Gastrocnemius medialis (tissue), 4 donors: ENCODE measurements around the gene TNS1. TPM values are rescaled to one million over a fixed set of nuclear protein-coding genes. Genes with fewer than 3 reads are reported as not detected.
A peak's percentile ranks its signal among the peaks of the same experiment; 100 is the strongest.

ENCODE experiments used
- ATAC-seq, 2 donors: fragments of 150-250 bp; one replicate each; pipeline ENCODE4 v1.9.1; 2016
- DNase-seq, 2 donors: peaks; one replicate each; pipeline ENCODE4 v3.0.0-alpha.2; 2019
- H3K27ac ChIP-seq, 4 donors: fragments of 200-600 bp; sonication (generic); 1 replicate in 1 of 4; 2 replicates in 3 of 4; pipeline ENCODE4 v1.5.1; 2016 to 2018; ENCODE audit warnings: mild to moderate bottlenecking in 2 of 4, moderate library complexity in 1 of 4
- H3K27me3 ChIP-seq, 3 donors: fragments of 200-600 bp; sonication (generic) in 2 of 3; 1 replicate in 1 of 3; 2 replicates in 2 of 3; pipeline versions ENCODE4 v1.5.1 to v1.6.0; 2016 to 2019; ENCODE audit warnings: mild to moderate bottlenecking in 1 of 3, moderate library complexity in 1 of 3
- H3K36me3 ChIP-seq, 2 donors: fragments of 200-600 bp; sonication (generic) in 1 of 2; one replicate each; pipeline ENCODE4 v1.5.1; 2017 to 2018
- H3K4me1 ChIP-seq, 2 donors: fragments of 200-600 bp; sonication (generic) in 1 of 2; one replicate each; pipeline ENCODE4 v1.5.1; 2016 to 2017; ENCODE audit warnings: mild to moderate bottlenecking in 2 of 2
- H3K4me3 ChIP-seq, 4 donors: fragments of 200-600 bp; sonication (generic) in 3 of 4; 1 replicate in 1 of 4; 2 replicates in 3 of 4; pipeline ENCODE4 v1.5.1; 2016 to 2019; ENCODE audit warnings: mild to moderate bottlenecking in 2 of 4
- H3K9me3 ChIP-seq, 3 donors: fragments of 200-600 bp; sonication (generic) in 2 of 3; 1 replicate in 1 of 3; 2 replicates in 2 of 3; pipeline ENCODE4 v1.5.1; 2016 to 2019
- CTCF ChIP-seq, 5 experiments: fragments of 450-650 bp in 3 of 5; fragments of 200-600 bp in 2 of 5; sonication (generic) in 2 of 5; IDR thresholded peaks in 4 of 5; conservative IDR thresholded peaks in 1 of 5; 1 replicate in 4 of 5; 2 replicates in 1 of 5; pipeline ENCODE4 v1.5.1; 2016 to 2019; ENCODE audit warnings: antibody characterized with exemption in 5 of 5, mild to moderate bottlenecking in 3 of 5, moderate library complexity in 3 of 5
- POLR2A ChIP-seq, 2 donors: fragments of 450-650 bp; IDR thresholded peaks; one replicate each; pipeline ENCODE4 v1.6.1; 2017; ENCODE audit warnings: antibody characterized with exemption in 2 of 2, mild to moderate bottlenecking in 2 of 2, moderate library complexity in 2 of 2
- in situ Hi-C, 4 donors: fragments of 200-750 bp; cut with MboI; loops; one replicate each; pipeline versions ENCODE4 v1.15.0 to v1.8.0; 2017; ENCODE audit warnings: low sequenced_read_pairs in 4 of 4
- intact Hi-C: fragments of 100-400 bp; cut with DNase I; formaldehyde crosslinking; loops from one replicate; pipeline ENCODE4 v1.15.1; 2023; ENCODE audit warnings: low total_unique reads
- total RNA-seq, 4 donors: library from RNA; depleted of rRNA; stranded (reverse); fragments of >200 nt; gene quantifications; one replicate each; pipeline versions ENCODE4 v1.1.0 to v1.2.3, GENCODE V29; 2016

The TNS1 gene
- total RNA-seq, 4 donors from 2014 or later, result 407 to 670 (median 484) TPM

- in situ Hi-C loops, result no loop called here
- H3K9me3 ChIP-seq, result no peaks in the 10 kb centered on the region
- peak in 1 of 5 experiments; percentile 14 for TF ChIP-seq CTCF (IDR thresholded peaks at IDR 0.05 in 4 of 5, conservative IDR thresholded peaks at IDR 0.05 in 1 of 5)
- no peak for TF ChIP-seq POLR2A (IDR thresholded peaks at IDR 0.05)
- H3K4me3 ChIP-seq, result no peak overlapping the region
- peak; percentile 51 to 67 for ATAC-seq
- intact Hi-C loops, result no loop called here
- peaks cover 27 to 30% of the 10 kb centered on the region in 2 donors for H3K4me1 ChIP-seq
- H3K27ac ChIP-seq, result peak overlapping the region; percentile 58 to 70 (median 64)
- H3K27me3 ChIP-seq, result no peaks in the 10 kb centered on the region
- no peaks in the 10 kb centered on the region for H3K36me3 ChIP-seq
- no peak for DNase-seq
Observed at GRCh38 chr2:217964275-217965161, 38.3 kb downstream of the TNS1 start.

- no peak overlapping the region for H3K27ac ChIP-seq
- ATAC-seq, result no peak
Observed at GRCh38 chr2:217960351-217960750, 42.4 kb downstream of the TNS1 start.

GRCh38 chr2:217959723-217960122 lies 43.1 kb downstream of the TNS1 start:
- no peaks in the 10 kb centered on the region for H3K9me3 ChIP-seq
- in situ Hi-C loops, result no loop called here
- peaks cover 23 to 32% of the 10 kb centered on the region in 2 donors for H3K4me1 ChIP-seq
- no peak overlapping the region for H3K27ac ChIP-seq
- ATAC-seq (no peak), DNase-seq (no peak)
- no peak for TF ChIP-seq CTCF (IDR thresholded peaks at IDR 0.05 in 4 of 5, conservative IDR thresholded peaks at IDR 0.05 in 1 of 5)
- no peaks in the 10 kb centered on the region for H3K36me3 ChIP-seq
- no peaks in the 10 kb centered on the region for H3K27me3 ChIP-seq
- intact Hi-C loops, result no loop called here
- H3K4me3 ChIP-seq, result no peak overlapping the region

More at GRCh38 chr2:217960351-217960750, 42.4 kb downstream of the TNS1 start:
- no peaks in the 10 kb centered on the region for H3K36me3 ChIP-seq
- no peaks in the 10 kb centered on the region for H3K27me3 ChIP-seq
- in situ Hi-C loops (no loop called here), intact Hi-C loops (no loop called here)
- no peaks in the 10 kb centered on the region for H3K9me3 ChIP-seq
- no peak overlapping the region for H3K4me3 ChIP-seq
- TF ChIP-seq CTCF (IDR thresholded peaks at IDR 0.05 in 4 of 5, conservative IDR thresholded peaks at IDR 0.05 in 1 of 5) (no peak), POLR2A (IDR thresholded peaks at IDR 0.05) (no peak)
- H3K4me1 ChIP-seq, result peaks cover 23 to 32% of the 10 kb centered on the region in 2 donors
- DNase-seq, result no peak

- H3K4me3 ChIP-seq, result no peak overlapping the region
- no peak for DNase-seq
- in situ Hi-C loops, result no loop called here
- peaks cover 24 to 32% of the 10 kb centered on the region in 2 donors for H3K4me1 ChIP-seq
- TF ChIP-seq POLR2A (IDR thresholded peaks at IDR 0.05) (no peak), CTCF (IDR thresholded peaks at IDR 0.05 in 4 of 5, conservative IDR thresholded peaks at IDR 0.05 in 1 of 5) (no peak)
- ATAC-seq, result no peak
- H3K27ac ChIP-seq, result no peak overlapping the region
- intact Hi-C loops, result no loop called here
- H3K9me3 ChIP-seq, result no peaks in the 10 kb centered on the region
- H3K27me3 ChIP-seq, result no peaks in the 10 kb centered on the region
- no peaks in the 10 kb centered on the region for H3K36me3 ChIP-seq
Observed at GRCh38 chr2:217958884-217959225, 43.9 kb downstream of the TNS1 start.
